Ovary (tissue), 3 donors: Measurements from ENCODE around the gene SH3BP4.

Source experiments
- POLR2A ChIP-seq: fragments of 450-650 bp; IDR thresholded peaks from one replicate; pipeline ENCODE4 v1.6.1; 2017; ENCODE audit warnings: antibody characterized with exemption, mild to moderate bottlenecking, moderate library complexity
- TF ChIP-seq, protein P1 (sequence below), 3 donors: fragments of 450-650 bp in 2 of 3; fragments of 200-600 bp in 1 of 3; IDR thresholded peaks; one replicate each; pipeline versions ENCODE4 v1.5.1 to v1.8.0; 2016 to 2022; ENCODE audit warnings: antibody characterized with exemption in 3 of 3, mild to moderate bottlenecking in 1 of 3
- donor health status: DM: no; HTN: no; CAD: no.

DNA sequence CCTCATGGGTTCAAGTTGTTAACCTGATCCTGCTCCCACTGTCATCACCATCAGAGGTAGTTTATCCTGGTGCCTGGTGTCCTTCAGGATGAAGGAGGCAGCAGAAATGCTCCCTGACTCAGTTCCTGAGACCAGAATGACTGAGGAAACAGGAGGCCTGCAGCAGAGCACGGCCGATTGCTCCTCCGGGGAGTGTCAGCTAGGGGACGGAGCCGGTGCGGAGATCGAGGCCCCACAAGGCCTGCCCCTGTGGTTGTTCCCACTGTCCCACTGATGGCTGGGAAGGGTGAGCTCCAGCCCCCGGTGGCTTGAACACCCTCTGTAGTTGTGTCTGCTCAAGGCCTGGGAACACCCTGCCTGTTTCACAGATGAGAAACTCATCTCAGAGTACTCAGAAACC lies 45.6 kb downstream of the SH3BP4 start:
- TF ChIP-seq, protein P1, sequence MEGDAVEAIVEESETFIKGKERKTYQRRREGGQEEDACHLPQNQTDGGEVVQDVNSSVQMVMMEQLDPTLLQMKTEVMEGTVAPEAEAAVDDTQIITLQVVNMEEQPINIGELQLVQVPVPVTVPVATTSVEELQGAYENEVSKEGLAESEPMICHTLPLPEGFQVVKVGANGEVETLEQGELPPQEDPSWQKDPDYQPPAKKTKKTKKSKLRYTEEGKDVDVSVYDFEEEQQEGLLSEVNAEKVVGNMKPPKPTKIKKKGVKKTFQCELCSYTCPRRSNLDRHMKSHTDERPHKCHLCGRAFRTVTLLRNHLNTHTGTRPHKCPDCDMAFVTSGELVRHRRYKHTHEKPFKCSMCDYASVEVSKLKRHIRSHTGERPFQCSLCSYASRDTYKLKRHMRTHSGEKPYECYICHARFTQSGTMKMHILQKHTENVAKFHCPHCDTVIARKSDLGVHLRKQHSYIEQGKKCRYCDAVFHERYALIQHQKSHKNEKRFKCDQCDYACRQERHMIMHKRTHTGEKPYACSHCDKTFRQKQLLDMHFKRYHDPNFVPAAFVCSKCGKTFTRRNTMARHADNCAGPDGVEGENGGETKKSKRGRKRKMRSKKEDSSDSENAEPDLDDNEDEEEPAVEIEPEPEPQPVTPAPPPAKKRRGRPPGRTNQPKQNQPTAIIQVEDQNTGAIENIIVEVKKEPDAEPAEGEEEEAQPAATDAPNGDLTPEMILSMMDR (IDR thresholded peaks at IDR 0.05): no peak
- no peak for TF ChIP-seq POLR2A
